B cell (primary cell): ENCODE results near the gene SEMA3F. TPM values are rescaled to one million over a fixed set of nuclear protein-coding genes. Genes with fewer than 3 reads are reported as not detected.

Experiments used
- ATAC-seq: fragments of 200-7000 bp; cut with Tn5 transposase; one replicate; pipeline ENCODE4 v1.10.0; 2021; ENCODE audit warnings: low read depth, mild to moderate bottlenecking, moderate number of reproducible peaks, moderate library complexity
- CTCF ChIA-PET: fragments of 350-600 bp; sonication (Branson Sonifier 250); formaldehyde crosslinking; loops from one replicate; lab custom pipeline; 2021; ENCODE audit warnings: antibody characterized with exemption, inconsistent platforms; lab: Charles Lee
- POLR2A ChIA-PET: fragments of 350-600 bp; sonication (Branson Sonifier 250); formaldehyde crosslinking; loops from one replicate; lab custom pipeline; 2021; ENCODE audit warnings: antibody characterized with exemption; lab: Charles Lee
- DNase-seq: peaks from one replicate; pipeline ENCODE4 v3.0.0; 2013
- H2AFZ ChIP-seq: 2 replicates; pipeline ENCODE4 v1.6.1; 2012; ENCODE audit warnings: mild to moderate bottlenecking, low read depth, low read length; ENCODE audit not compliant: insufficient read depth, poor library complexity, severe bottlenecking
- H3K27ac ChIP-seq, 2 donors: 1 replicate in 1 of 2; 2 replicates in 1 of 2; pipeline ENCODE4 v1.5.1; 2012 to 2013; ENCODE audit warnings: low read length in 2 of 2, mild to moderate bottlenecking in 2 of 2, moderate library complexity in 1 of 2
- H3K27me3 ChIP-seq, 4 experiments: fragments of 200-600 bp in 1 of 4; sonication (generic) in 1 of 4; replicated peaks in 1 of 4; 1 replicate in 2 of 4; 2 replicates in 2 of 4; pipeline versions ENCODE4 v1.6.1 to v1.7.0; 2013 to 2016; ENCODE audit warnings: low read length in 3 of 4, mild to moderate bottlenecking in 2 of 4, mixed read lengths in 1 of 4, moderate library complexity in 1 of 4; ENCODE audit not compliant: insufficient read depth in 4 of 4, control insufficient read depth in 3 of 4; ENCODE audit errors: control extremely low read depth in 1 of 4
- H3K36me3 ChIP-seq, 2 experiments: replicated peaks in 1 of 2; 1 replicate in 1 of 2; 2 replicates in 1 of 2; pipeline versions ENCODE4 v1.6.1 to v1.7.1; 2013; ENCODE audit warnings: low read length in 1 of 2; ENCODE audit not compliant: insufficient read depth in 2 of 2, control insufficient read depth in 1 of 2; ENCODE audit errors: control extremely low read depth in 1 of 2, extremely low read depth in 1 of 2
- H3K4me1 ChIP-seq, 2 donors: fragments of 200-600 bp in 1 of 2; sonication (generic) in 1 of 2; 1 replicate in 1 of 2; 2 replicates in 1 of 2; pipeline versions ENCODE4 v1.5.1 to v1.6.1; 2013 to 2017; ENCODE audit warnings: low read length in 2 of 2; ENCODE audit not compliant: control insufficient read depth in 2 of 2, insufficient read depth in 2 of 2
- H3K4me2 ChIP-seq: replicated peaks from 2 replicates; pipeline ENCODE3; 2012; ENCODE audit warnings: mild to moderate bottlenecking, low read depth, low read length; ENCODE audit not compliant: poor library complexity, severe bottlenecking
- H3K4me3 ChIP-seq, 5 experiments: fragments of 200-600 bp in 1 of 5; sonication (generic) in 1 of 5; 1 replicate in 3 of 5; 2 replicates in 2 of 5; pipeline versions ENCODE4 v1.5.1 to v1.7.0; 2011 to 2016; ENCODE audit warnings: low read length in 4 of 5, mild to moderate bottlenecking in 4 of 5, low read depth in 2 of 5, control low read depth in 1 of 5, moderate library complexity in 1 of 5; ENCODE audit not compliant: insufficient read depth in 1 of 5; ENCODE audit errors: control extremely low read depth in 1 of 5, extremely low read depth in 1 of 5
- H3K79me2 ChIP-seq: fragments of 200-600 bp; sonication (generic); one replicate; pipeline ENCODE4 v1.6.0; 2016; ENCODE audit warnings: low read length; ENCODE audit not compliant: control insufficient read depth, insufficient read depth
- H3K9ac ChIP-seq: fragments of 200-600 bp; sonication (generic); 2 replicates; pipeline ENCODE4 v1.6.1; 2017; ENCODE audit warnings: mild to moderate bottlenecking, low read length, moderate library complexity
- H3K9me3 ChIP-seq, 3 donors: one replicate each; pipeline versions ENCODE4 v1.6.1 to v1.7.1; 2013; ENCODE audit warnings: low read length in 2 of 3; ENCODE audit not compliant: control insufficient read depth in 2 of 3, insufficient read depth in 1 of 3; ENCODE audit errors: control extremely low read depth in 1 of 3
- H4K20me1 ChIP-seq: 2 replicates; pipeline ENCODE4 v1.6.0; 2012; ENCODE audit warnings: mild to moderate bottlenecking, low read length; ENCODE audit not compliant: insufficient read depth, control insufficient read depth, poor library complexity, severe bottlenecking
- H3K27ac Mint-ChIP-seq: one replicate; pipeline ENCODE4 v1.8.0; 2021; ENCODE audit warnings: mixed read lengths
- H3K27me3 Mint-ChIP-seq: one replicate; pipeline ENCODE4 v1.8.0; 2021; ENCODE audit warnings: mixed read lengths
- H3K4me1 Mint-ChIP-seq: one replicate; pipeline ENCODE4 v1.8.0; 2021; ENCODE audit warnings: mixed read lengths
- H3K4me3 Mint-ChIP-seq: one replicate; pipeline ENCODE4 v1.8.0; 2021; ENCODE audit warnings: mixed read lengths
- H3K9me3 Mint-ChIP-seq: one replicate; pipeline ENCODE4 v1.8.0; 2022; ENCODE audit warnings: mixed read lengths; ENCODE audit not compliant: insufficient read depth
- EZH2 ChIP-seq: IDR thresholded peaks from 2 replicates; pipeline ENCODE4 v1.6.1; 2012; ENCODE audit warnings: borderline replicate concordance, low read depth, mild to moderate bottlenecking, moderate library complexity, low read length; ENCODE audit not compliant: insufficient read depth, poor library complexity, severe bottlenecking
- WGBS: methylation state at CpG from one replicate; pipeline ENCODE4 v1.1.5; 2013; ENCODE audit warnings: missing lambda C conversion rate; ENCODE audit not compliant: insufficient coverage; 5-methylcytosine and 5-hydroxymethylcytosine counted together
- intact Hi-C: fragments of 100-400 bp; cut with micrococcal nuclease; formaldehyde crosslinking; loops from one replicate; pipeline ENCODE4 v1.10.0; 2022
- polyA plus RNA-seq: library from polyadenylated mRNA; depleted of rRNA; stranded (reverse); fragments of >200 nt; gene quantifications from 2 replicates; pipeline ENCODE4 v1.2.3, GENCODE V29; 2012
- total RNA-seq, 2 donors: library from RNA; stranded (reverse); fragments of 120-200 nt in 1 of 2; gene quantifications; 1 replicate in 1 of 2; 2 replicates in 1 of 2; pipeline versions ENCODE4 v1.2.3 to v1.2.4, GENCODE V29; 2013 to 2022
- TF ChIP-seq, protein P1 (sequence below): fragments of 200-600 bp; IDR thresholded peaks from one replicate; pipeline ENCODE4 v1.8.0; 2022; ENCODE audit warnings: antibody characterized with exemption, mild to moderate bottlenecking

SEMA3F gene
- total and polyA plus RNA-seq, 2 donors (not counting 1 experiment from before 2014, with no cell fraction given) = 0.27 TPM; not detected in 1

- ChIA-PET POLR2A (interaction anchor here (0.5 to 0.7 kb wide), 2 partner anchors 18 to 132 kb away, joined by 3 to 4 read pairs; no protein-coding TSS in a partner anchor), CTCF (interaction anchor here (1.9 to 22.2 kb wide), 5 partner anchors 24 to 685 kb away, joined by 6 to 596 read pairs (median 28); partner anchors contain the start of genes GNAI2 and GNAT1)
- Histone ChIP-seq H3K27ac (no peak overlapping the region), H3K9ac (no peak overlapping the region), H2AFZ (no peak overlapping the region), H3K27me3 (peaks cover 0 to 5% (median 0%) of the 10 kb centered on the region in 4 experiments), H4K20me1 (no peaks in the 10 kb centered on the region), H3K4me3 (no peak overlapping the region), H3K36me3 (no peaks in the 10 kb centered on the region), H3K4me1 (peaks cover 9 to 35% of the 10 kb centered on the region in 2 donors), H3K79me2 (peaks cover 11% of the 10 kb centered on the region), H3K9me3 (no peaks in the 10 kb centered on the region), H3K4me2 (no peak overlapping the region)
- peak overlapping the region; percentile 33 for H3K4me3 Mint-ChIP-seq
- 92% methylated on average over 5 of the region's 5 CpGs for WGBS
- H3K9me3 Mint-ChIP-seq = no peaks in the 10 kb centered on the region
- ATAC-seq (no peak), DNase-seq (no peak)
- H3K27me3 Mint-ChIP-seq = peaks cover 4% of the 10 kb centered on the region
- H3K27ac Mint-ChIP-seq = no peak overlapping the region
- intact Hi-C loops = loop anchor here (5.0 kb wide), 1 partner anchor 422 kb away; the partner anchor contains the start of gene INKA1
- TF ChIP-seq, protein P1, sequence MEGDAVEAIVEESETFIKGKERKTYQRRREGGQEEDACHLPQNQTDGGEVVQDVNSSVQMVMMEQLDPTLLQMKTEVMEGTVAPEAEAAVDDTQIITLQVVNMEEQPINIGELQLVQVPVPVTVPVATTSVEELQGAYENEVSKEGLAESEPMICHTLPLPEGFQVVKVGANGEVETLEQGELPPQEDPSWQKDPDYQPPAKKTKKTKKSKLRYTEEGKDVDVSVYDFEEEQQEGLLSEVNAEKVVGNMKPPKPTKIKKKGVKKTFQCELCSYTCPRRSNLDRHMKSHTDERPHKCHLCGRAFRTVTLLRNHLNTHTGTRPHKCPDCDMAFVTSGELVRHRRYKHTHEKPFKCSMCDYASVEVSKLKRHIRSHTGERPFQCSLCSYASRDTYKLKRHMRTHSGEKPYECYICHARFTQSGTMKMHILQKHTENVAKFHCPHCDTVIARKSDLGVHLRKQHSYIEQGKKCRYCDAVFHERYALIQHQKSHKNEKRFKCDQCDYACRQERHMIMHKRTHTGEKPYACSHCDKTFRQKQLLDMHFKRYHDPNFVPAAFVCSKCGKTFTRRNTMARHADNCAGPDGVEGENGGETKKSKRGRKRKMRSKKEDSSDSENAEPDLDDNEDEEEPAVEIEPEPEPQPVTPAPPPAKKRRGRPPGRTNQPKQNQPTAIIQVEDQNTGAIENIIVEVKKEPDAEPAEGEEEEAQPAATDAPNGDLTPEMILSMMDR = no peak
- no peak for TF ChIP-seq EZH2
- peaks cover 26% of the 10 kb centered on the region for H3K4me1 Mint-ChIP-seq
These were observed 69.5 kb downstream of the SEMA3F start for GRCh38 chr3:50224639-50225038.

GRCh38 chr3:50226888-50227389, 71.8 kb downstream of the SEMA3F start:
- intact Hi-C loops = loop anchor here (1.0 to 5.0 kb wide), 10 partner anchors 8 to 425 kb away; partner anchors contain the start of genes IFRD2, INKA1, RBM5 and SEMA3F
- Histone ChIP-seq H3K79me2 (peaks cover 33% of the 10 kb centered on the region), H3K4me2 (peak overlapping the region; percentile 97), H3K36me3 (no peaks in the 10 kb centered on the region), H3K4me1 (peaks cover 25 to 51% of the 10 kb centered on the region in 2 donors), H3K9ac (peak overlapping the region; percentile 68), H3K4me3 (peak overlapping the region; percentile 52 to 82 (median 69)), H4K20me1 (no peaks in the 10 kb centered on the region), H3K27ac (peak overlapping the region; percentile 33 to 47), H3K9me3 (no peaks in the 10 kb centered on the region), H3K27me3 (no peaks in the 10 kb centered on the region), H2AFZ (peak overlapping the region; percentile 91)
- 0% methylated on average over 40 of the region's 40 CpGs for WGBS
- DNase-seq (no peak), ATAC-seq (peak; percentile 2)
- H3K4me3 Mint-ChIP-seq = peak overlapping the region; percentile 96
- peaks cover 45% of the 10 kb centered on the region for H3K4me1 Mint-ChIP-seq
- TF ChIP-seq EZH2 = no peak
- TF ChIP-seq, protein P1 = no peak
- H3K27ac Mint-ChIP-seq = peak overlapping the region; percentile 88
- POLR2A ChIA-PET = interaction anchor here (0.6 to 3.1 kb wide), 11 partner anchors 9 to 366 kb away, joined by 3 to 16 read pairs (median 5); partner anchors contain the start of gene GNAI2
- CTCF ChIA-PET = interaction anchor here (0.7 to 22.2 kb wide), 17 partner anchors 10 to 110 kb away, joined by 3 to 596 read pairs (median 7); partner anchors contain the start of genes GNAI2, GNAT1 and IFRD2
- no peaks in the 10 kb centered on the region for H3K9me3 Mint-ChIP-seq
- peaks cover 4% of the 10 kb centered on the region for H3K27me3 Mint-ChIP-seq
